IMR-90 (cell line): ENCODE results near the gene POU2AF1. TPM values are rescaled to one million over a fixed set of nuclear protein-coding genes. Genes with fewer than 3 reads are reported as not detected.

Source experiments
- ATAC-seq: fragments of 200-7000 bp; cut with Tn5 transposase; 2 replicates; pipeline ENCODE4 v1.9.1; 2020; ENCODE audit warnings: low read depth, mild to moderate bottlenecking, moderate library complexity
- BruUV-seq: library from RNA; stranded (reverse); fragments of 400-500 nt; replicated peaks from 2 replicates; lab custom pipeline; 2021; lab: Mats Ljungman, UMichigan
- CTCF ChIA-PET: fragments of 300-600 bp; formaldehyde crosslinking; extraction: SDS; loops from one replicate; lab custom pipeline; 2021; ENCODE audit warnings: antibody characterized with exemption; lab: Yijun Ruan, JAX
- POLR2A ChIA-PET: fragments of 300-600 bp; sonication (Branson Sonifier 250); formaldehyde crosslinking; loops from one replicate; lab custom pipeline; 2022; ENCODE audit warnings: antibody characterized with exemption; ENCODE audit not compliant: unreplicated experiment; lab: Charles Lee
- DNase-seq: peaks from one replicate; pipeline ENCODE4 v3.0.0; 2013
- H2AFZ ChIP-seq: replicated peaks from 2 replicates; pipeline ENCODE3; 2013; ENCODE audit warnings: low read length, mild to moderate bottlenecking; ENCODE audit not compliant: poor library complexity
- H2AK5ac ChIP-seq: 2 replicates; pipeline ENCODE4 v1.6.1; 2013; ENCODE audit warnings: low read depth, low read length, inconsistent platforms
- H2AK9ac ChIP-seq: replicated peaks from 2 replicates; pipeline ENCODE3; 2013; ENCODE audit warnings: mild to moderate bottlenecking, low read depth, low read length, moderate library complexity; ENCODE audit not compliant: poor library complexity
- H2BK120ac ChIP-seq: 2 replicates; pipeline ENCODE4 v1.6.1; 2013; ENCODE audit warnings: low read depth, low read length, inconsistent platforms
- H2BK15ac ChIP-seq: 3 replicates; pipeline ENCODE4 v1.6.1; 2013; ENCODE audit warnings: low read depth, low read length, inconsistent platforms
- H2BK20ac ChIP-seq: 2 replicates; pipeline ENCODE4 v1.6.1; 2013; ENCODE audit warnings: low read depth, mild to moderate bottlenecking, inconsistent platforms, low read length, moderate library complexity
- H2BK5ac ChIP-seq: 2 replicates; pipeline ENCODE4 v1.6.1; 2013; ENCODE audit warnings: mild to moderate bottlenecking, low read depth, low read length, inconsistent platforms; ENCODE audit not compliant: poor library complexity, severe bottlenecking
- H3K14ac ChIP-seq: replicated peaks from 2 replicates; pipeline ENCODE4 v1.6.1; 2013; ENCODE audit warnings: low read depth, low read length, inconsistent platforms
- H3K18ac ChIP-seq: 2 replicates; pipeline ENCODE4 v1.6.1; 2013; ENCODE audit warnings: low read depth, low read length, control low read depth
- H3K23ac ChIP-seq: 2 replicates; pipeline ENCODE4 v1.6.1; 2013; ENCODE audit warnings: low read depth, low read length, inconsistent platforms
- H3K27ac ChIP-seq: 2 replicates; pipeline ENCODE4 v1.5.1; 2013; ENCODE audit warnings: mild to moderate bottlenecking, control low read depth, low read length; ENCODE audit not compliant: insufficient read depth
- H3K27me3 ChIP-seq: 2 replicates; pipeline ENCODE4 v1.6.1; 2013; ENCODE audit warnings: low read length; ENCODE audit not compliant: control insufficient read depth, insufficient read depth
- H3K36me3 ChIP-seq: 2 replicates; pipeline ENCODE4 v1.6.1; 2013; ENCODE audit warnings: low read length, mixed read lengths; ENCODE audit not compliant: control insufficient read depth, insufficient read depth
- H3K4ac ChIP-seq: 2 replicates; pipeline ENCODE4 v1.6.1; 2013; ENCODE audit warnings: low read depth, low read length, inconsistent platforms
- H3K4me1 ChIP-seq: 2 replicates; pipeline ENCODE4 v1.6.1; 2013; ENCODE audit warnings: low read length, mixed read lengths; ENCODE audit not compliant: control insufficient read depth, insufficient read depth
- H3K4me2 ChIP-seq: 2 replicates; pipeline ENCODE4 v1.6.1; 2013; ENCODE audit warnings: low read depth, mild to moderate bottlenecking, control low read depth, low read length, moderate library complexity
- H3K4me3 ChIP-seq: 2 replicates; pipeline ENCODE4 v1.5.1; 2013; ENCODE audit warnings: low read depth, mild to moderate bottlenecking, control low read depth, low read length, moderate library complexity; ENCODE audit not compliant: insufficient read depth
- H3K56ac ChIP-seq: 2 replicates; pipeline ENCODE4 v1.6.1; 2013; ENCODE audit warnings: low read length, inconsistent platforms; ENCODE audit not compliant: insufficient read depth; ENCODE audit errors: extremely low read depth
- H3K79me1 ChIP-seq, 2 experiments: 2 replicates each; pipeline ENCODE4 v1.6.1; 2013; ENCODE audit warnings: low read length in 2 of 2, inconsistent platforms in 1 of 2, low read depth in 1 of 2
- H3K9ac ChIP-seq: 2 replicates; pipeline ENCODE4 v1.6.1; 2013; ENCODE audit warnings: low read depth, low read length, control low read depth
- H3K9me1 ChIP-seq: 2 replicates; pipeline ENCODE4 v1.6.1; 2013; ENCODE audit warnings: low read length, inconsistent platforms; ENCODE audit not compliant: insufficient read depth
- H3K9me3 ChIP-seq: 2 replicates; pipeline ENCODE4 v1.6.1; 2013; ENCODE audit warnings: low read length; ENCODE audit not compliant: control insufficient read depth, insufficient read depth
- H4K20me1 ChIP-seq: 2 replicates; pipeline ENCODE4 v1.6.1; 2013; ENCODE audit warnings: low read length, inconsistent platforms; ENCODE audit not compliant: insufficient read depth
- H4K5ac ChIP-seq: 2 replicates; pipeline ENCODE4 v1.6.1; 2013; ENCODE audit warnings: mild to moderate bottlenecking, low read depth, low read length, control low read depth
- H4K8ac ChIP-seq, 2 experiments: 2 replicates each; pipeline ENCODE4 v1.6.1; 2013; ENCODE audit warnings: low read depth in 2 of 2, low read length in 2 of 2, control low read depth in 1 of 2, inconsistent platforms in 1 of 2
- H4K91ac ChIP-seq: 2 replicates; pipeline ENCODE4 v1.6.1; 2013; ENCODE audit warnings: low read depth, low read length, inconsistent platforms; ENCODE audit not compliant: insufficient read depth
- CHD1 ChIP-seq: IDR thresholded peaks from 2 replicates; pipeline ENCODE4 v1.6.1; 2012; ENCODE audit warnings: low read depth, low read length, improper control_type of control experiment
- MAFK ChIP-seq: IDR thresholded peaks from 2 replicates; pipeline ENCODE4 v1.6.1; 2012; ENCODE audit warnings: low read depth, low read length, improper control_type of control experiment
- MAZ ChIP-seq: IDR thresholded peaks from 2 replicates; pipeline ENCODE4 v1.6.1; 2012; ENCODE audit warnings: low read depth, mild to moderate bottlenecking, low read length, improper control_type of control experiment, moderate library complexity, borderline replicate concordance
- NFE2L2 ChIP-seq: fragments of 150-350 bp; IDR thresholded peaks from 2 replicates; pipeline ENCODE4 v1.6.1; 2016; ENCODE audit warnings: low read depth, mild to moderate bottlenecking, low read length
- POLR2A ChIP-seq: IDR thresholded peaks from 2 replicates; pipeline ENCODE4 v1.6.1; 2012; ENCODE audit warnings: mild to moderate bottlenecking, low read depth, low read length
- RAD21 ChIP-seq: IDR thresholded peaks from 2 replicates; pipeline ENCODE4 v1.6.1; 2012; ENCODE audit warnings: low read length, improper control_type of control experiment
- SMC3 ChIP-seq: fragments of 150-350 bp; IDR thresholded peaks from 2 replicates; pipeline ENCODE4 v1.6.1; 2016; ENCODE audit warnings: low read depth, mild to moderate bottlenecking, antibody characterized with exemption, low read length, moderate library complexity
- WGBS, 2 experiments: methylation state at CpG; one replicate each; pipeline versions ENCODE4 v1.1.5 to v1.1.7; 2013; ENCODE audit warnings: missing lambda C conversion rate in 2 of 2; ENCODE audit not compliant: insufficient read length in 1 of 2; ENCODE audit errors: extremely low coverage in 2 of 2; 5-methylcytosine and 5-hydroxymethylcytosine counted together
- dilution Hi-C: fragments of 300-500 bp; cut with HindIII; formaldehyde crosslinking; loops from one replicate; pipeline ENCODE4 v1.14.3; 2018; ENCODE audit warnings: low sequenced_read_pairs; ENCODE audit not compliant: unreplicated experiment
- in situ Hi-C: fragments of 300-500 bp; cut with MboI; formaldehyde crosslinking; loops from 3 replicates; pipeline ENCODE4 v1.14.3; 2019; ENCODE audit warnings: low sequenced_read_pairs, inconsistent platforms, mixed read lengths
- intact Hi-C: fragments of 100-400 bp; cut with micrococcal nuclease; formaldehyde crosslinking; loops from 2 replicates; pipeline ENCODE4 v1.10.0; 2022
- microRNA-seq, 2 experiments: library from miRNA; stranded (forward) in 1 of 2; unstranded in 1 of 2; fragments of 10-50 nt in 1 of 2; fragments of <30 nt in 1 of 2; gene quantifications in 1 of 2; microRNA quantifications in 1 of 2; one replicate each; pipeline versions ENCODE3 to v1.1.0; 2013 to 2020; ENCODE audit not compliant: insufficient read depth in 1 of 2, insufficient read length in 1 of 2, unreplicated experiment in 1 of 2
- polyA plus RNA-seq, 3 experiments: library from polyadenylated mRNA; depleted of rRNA; stranded (reverse); fragments of >200 nt; gene quantifications; 2 replicates each; pipeline ENCODE4 v1.2.3, GENCODE V29; 2012; ENCODE audit warnings: low replicate concordance in 1 of 3
- small RNA-seq, 5 experiments: library from RNA; depleted of rRNA; stranded (forward); fragments of <200 nt; gene quantifications; one replicate each; pipeline ENCODE3, GENCODE V24; 2012
- total RNA-seq: library from RNA; depleted of rRNA; stranded (reverse); fragments of >200 nt; gene quantifications from 2 replicates; pipeline ENCODE4 v1.2.3, GENCODE V29; 2012; rRNA removed
- TF ChIP-seq, protein P1 (sequence below): fragments of 150-350 bp; IDR thresholded peaks from 2 replicates; pipeline ENCODE4 v1.6.1; 2017; ENCODE audit warnings: mild to moderate bottlenecking, antibody characterized with exemption, low read length, low read depth
- TF ChIP-seq, protein P2 (sequence below): conservative IDR thresholded peaks from 2 replicates; pipeline ENCODE4 v1.5.1; 2012; ENCODE audit warnings: mild to moderate bottlenecking, low read depth, low read length, improper control_type of control experiment

Gene POU2AF1
- total and polyA plus RNA-seq, 2 of the 4 experiments (the other 2 are of a cell fraction): not detected

DNA sequence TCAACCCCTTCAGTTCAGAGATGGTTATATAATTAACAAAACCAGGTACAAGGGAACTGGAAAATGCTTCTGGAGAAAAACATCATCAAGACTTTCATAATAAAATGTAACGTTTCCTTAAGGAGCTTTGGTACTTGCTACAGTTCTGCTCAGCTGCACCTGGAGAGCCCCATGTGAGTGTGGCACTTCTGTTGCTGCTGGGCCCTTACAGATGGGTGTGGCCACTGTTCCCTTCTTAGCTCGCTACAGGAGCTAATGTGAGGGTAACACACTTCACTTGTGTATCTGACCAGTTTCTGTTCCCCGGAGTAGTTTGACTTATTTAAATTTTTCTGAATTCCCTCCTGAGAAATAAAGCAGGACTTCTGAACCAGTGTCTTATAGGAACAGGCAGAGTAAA is 76.8 kb downstream of the POU2AF1 start:
- no peak overlapping the region for H4K91ac ChIP-seq
- H4K5ac ChIP-seq: no peak overlapping the region
- H2AK5ac ChIP-seq: no peak overlapping the region
- no peak overlapping the region for H3K4me2 ChIP-seq
- H3K9me1 ChIP-seq: no peaks in the 10 kb centered on the region
- no peak overlapping the region for H3K56ac ChIP-seq
- no CpG with 5 or more reads among the region's 3 CpGs for WGBS, 2 experiments
- no peaks in the 10 kb centered on the region; the same call in 1 of the 2 replicates for H3K4me1 ChIP-seq
- no peak overlapping the region for H2AK9ac ChIP-seq
- H2BK120ac ChIP-seq: no peak overlapping the region
- H2BK15ac ChIP-seq: no peak overlapping the region
- no peak for TF ChIP-seq CHD1
- TF ChIP-seq NFE2L2: no peak
- no peak for TF ChIP-seq POLR2A
- TF ChIP-seq MAZ: no peak
- TF ChIP-seq, protein P1, sequence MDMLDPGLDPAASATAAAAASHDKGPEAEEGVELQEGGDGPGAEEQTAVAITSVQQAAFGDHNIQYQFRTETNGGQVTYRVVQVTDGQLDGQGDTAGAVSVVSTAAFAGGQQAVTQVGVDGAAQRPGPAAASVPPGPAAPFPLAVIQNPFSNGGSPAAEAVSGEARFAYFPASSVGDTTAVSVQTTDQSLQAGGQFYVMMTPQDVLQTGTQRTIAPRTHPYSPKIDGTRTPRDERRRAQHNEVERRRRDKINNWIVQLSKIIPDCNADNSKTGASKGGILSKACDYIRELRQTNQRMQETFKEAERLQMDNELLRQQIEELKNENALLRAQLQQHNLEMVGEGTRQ: no peak
- TF ChIP-seq MAFK: no peak
- TF ChIP-seq, protein P2, sequence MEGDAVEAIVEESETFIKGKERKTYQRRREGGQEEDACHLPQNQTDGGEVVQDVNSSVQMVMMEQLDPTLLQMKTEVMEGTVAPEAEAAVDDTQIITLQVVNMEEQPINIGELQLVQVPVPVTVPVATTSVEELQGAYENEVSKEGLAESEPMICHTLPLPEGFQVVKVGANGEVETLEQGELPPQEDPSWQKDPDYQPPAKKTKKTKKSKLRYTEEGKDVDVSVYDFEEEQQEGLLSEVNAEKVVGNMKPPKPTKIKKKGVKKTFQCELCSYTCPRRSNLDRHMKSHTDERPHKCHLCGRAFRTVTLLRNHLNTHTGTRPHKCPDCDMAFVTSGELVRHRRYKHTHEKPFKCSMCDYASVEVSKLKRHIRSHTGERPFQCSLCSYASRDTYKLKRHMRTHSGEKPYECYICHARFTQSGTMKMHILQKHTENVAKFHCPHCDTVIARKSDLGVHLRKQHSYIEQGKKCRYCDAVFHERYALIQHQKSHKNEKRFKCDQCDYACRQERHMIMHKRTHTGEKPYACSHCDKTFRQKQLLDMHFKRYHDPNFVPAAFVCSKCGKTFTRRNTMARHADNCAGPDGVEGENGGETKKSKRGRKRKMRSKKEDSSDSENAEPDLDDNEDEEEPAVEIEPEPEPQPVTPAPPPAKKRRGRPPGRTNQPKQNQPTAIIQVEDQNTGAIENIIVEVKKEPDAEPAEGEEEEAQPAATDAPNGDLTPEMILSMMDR: no peak
- no peak for TF ChIP-seq SMC3
- TF ChIP-seq RAD21: no peak
- no peak overlapping the region for H3K23ac ChIP-seq
- no peaks in the 10 kb centered on the region for H3K36me3 ChIP-seq
- no peak overlapping the region for H2BK5ac ChIP-seq
- ChIA-PET CTCF (no interaction called here), POLR2A (no interaction called here)
- in situ Hi-C loops (no loop called here), intact Hi-C loops (loop anchor here (5.0 kb wide), 1 partner anchor 80 kb away; no protein-coding TSS in a partner anchor), dilution Hi-C loops (no loop called here)
- H4K20me1 ChIP-seq: no peaks in the 10 kb centered on the region
- no peaks in the 10 kb centered on the region; the same call in 1 of the 2 replicates for H3K9me3 ChIP-seq
- no peak for DNase-seq
- H3K14ac ChIP-seq: no peak overlapping the region
- peaks cover 71% of the 10 kb centered on the region for H3K27me3 ChIP-seq
- H4K8ac ChIP-seq: no peak overlapping the region
- H3K79me1 ChIP-seq: no peaks in the 10 kb centered on the region
- no peak overlapping the region for H2BK20ac ChIP-seq
- H3K4me3 ChIP-seq: no peak overlapping the region
- H3K18ac ChIP-seq: no peak overlapping the region
- BruUV-seq: no TSS peak
- no peak for ATAC-seq
- no peak overlapping the region for H3K27ac ChIP-seq
- H3K9ac ChIP-seq: no peak overlapping the region
- H2AFZ ChIP-seq: no peak overlapping the region
- no peak overlapping the region for H3K4ac ChIP-seq

Small RNA genes within 50 kb of the gene (microRNA-seq; reads per million reads assigned to microRNA genes)
- gene MIR4491 (ENCODE audit: insufficient read depth in 1 of 2, insufficient read length in 1 of 2, unreplicated experiment in 1 of 2) (0 reads per million in 2 experiments), gene RNU2-60P (ENCODE audit: insufficient read depth, insufficient read length) (not detected)

Small RNA genes within 50 kb of the gene (small RNA-seq; reads per million reads assigned to genes)
- gene MIR4491 (0 to 0.76 (median 0) reads per million in 5 experiments), gene RNU2-60P (0 to 2.1 (median 0.46) reads per million in 5 experiments)

Other genes with a start within 250 kb of the POU2AF1 start
- not detected in 2 replicates for gene POU2AF2, start 133.6 kb downstream of the POU2AF1 start, total RNA-seq
- gene POU2AF2, start 133.6 kb downstream of the POU2AF1 start, polyA plus RNA-seq (2012; rRNA removed): not detected in 2 replicates
- gene POU2AF3, start 80.7 kb downstream of the POU2AF1 start, total RNA-seq: not detected in 2 replicates
- gene POU2AF3, start 80.7 kb downstream of the POU2AF1 start, polyA plus RNA-seq (2012; rRNA removed): 0.17 TPM in 1 of 2 replicates, not detected in the other
- not detected in 2 replicates for gene BTG4, start 133.1 kb upstream of the POU2AF1 start, total RNA-seq
- gene BTG4, start 133.1 kb upstream of the POU2AF1 start, polyA plus RNA-seq (2012; rRNA removed): not detected in 2 replicates
- not detected in 2 replicates for gene HOATZ, start 135.5 kb upstream of the POU2AF1 start, total RNA-seq
- not detected in 2 replicates for gene HOATZ, start 135.5 kb upstream of the POU2AF1 start, polyA plus RNA-seq (2012; rRNA removed)
- gene LAYN, start 161.4 kb upstream of the POU2AF1 start, total RNA-seq: 92.5 and 111 TPM in 2 replicates
- gene LAYN, start 161.4 kb upstream of the POU2AF1 start, polyA plus RNA-seq (2012; rRNA removed): 95.1 and 118 TPM in 2 replicates
- gene SIK2, start 223.2 kb upstream of the POU2AF1 start, total RNA-seq: 7.9 and 8.6 TPM in 2 replicates
- 10.2 and 10.4 TPM in 2 replicates for gene SIK2, start 223.2 kb upstream of the POU2AF1 start, polyA plus RNA-seq (2012; rRNA removed)